GM23338 (cell line): ENCODE results near the gene DUSP7.

Experiments used
- CREB1 ChIP-seq: fragments of 250-450 bp; sonication (Bioruptor Pico); IDR thresholded peaks from 2 replicates; pipeline ENCODE4 v1.5.0; 2020; ENCODE audit warnings: low read depth, mild to moderate bottlenecking, moderate library complexity
- NANOG ChIP-seq: IDR thresholded peaks from 2 replicates; pipeline ENCODE4 v1.6.1; 2016; ENCODE audit warnings: antibody characterized with exemption, borderline replicate concordance
- TF ChIP-seq, protein P1 (sequence below), 2 experiments: fragments of 200-600 bp in 1 of 2; sonication (generic) in 1 of 2; conservative IDR thresholded peaks; 2 replicates each; pipeline versions ENCODE4 v1.5.1 to v1.6.1; 2016 to 2017; ENCODE audit warnings: antibody characterized with exemption in 2 of 2, low read depth in 2 of 2, mild to moderate bottlenecking in 2 of 2, moderate library complexity in 1 of 2
- TF ChIP-seq, protein P2 (sequence below): IDR thresholded peaks from one replicate; pipeline ENCODE4 v1.6.1; 2018; ENCODE audit warnings: antibody characterized with exemption; ENCODE audit not compliant: unreplicated experiment

DNA sequence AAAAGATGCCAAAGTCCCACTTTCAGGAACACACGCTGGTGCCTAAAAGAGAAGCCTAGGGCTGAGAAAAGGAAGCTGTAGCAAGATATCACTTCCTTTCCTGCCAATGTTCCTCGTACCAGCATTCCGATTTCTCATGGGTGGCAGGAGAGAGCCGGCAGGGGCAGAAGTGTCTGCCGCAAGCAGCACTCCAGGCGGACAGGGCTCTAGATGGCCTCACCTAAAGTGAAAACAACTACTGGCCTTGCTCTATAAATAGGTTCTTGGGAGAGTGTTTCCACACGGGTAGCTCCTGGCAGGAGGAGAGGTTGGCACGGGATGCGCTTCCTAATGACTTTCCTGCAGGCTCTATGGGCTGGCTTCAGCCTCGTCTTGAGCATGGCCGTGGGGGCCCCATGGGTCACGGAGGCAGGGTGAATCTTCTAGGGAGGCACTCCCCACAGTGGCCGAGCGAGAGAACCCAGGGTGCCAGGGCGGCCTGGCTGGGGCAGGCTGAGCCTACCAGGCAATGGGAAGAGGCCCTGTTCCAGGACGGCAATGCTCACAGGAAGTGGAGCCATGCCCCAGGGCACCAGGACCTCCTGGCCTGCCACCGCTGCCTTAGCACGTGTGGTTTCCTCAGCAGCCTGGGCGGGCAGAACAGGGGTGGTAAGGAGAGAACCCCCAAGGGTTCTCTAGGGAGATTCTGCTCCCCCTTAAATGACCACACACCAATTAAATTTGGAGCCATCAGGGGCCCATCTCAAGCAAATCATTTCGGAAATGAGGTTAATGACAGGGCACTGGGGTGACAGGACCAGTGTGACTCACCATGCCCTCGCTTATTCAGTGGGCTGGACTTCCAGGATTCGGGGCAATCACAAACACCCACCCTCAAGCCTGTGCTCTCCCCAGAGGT, 14.6 kb upstream of the DUSP7 start:
- TF ChIP-seq, protein P1, sequence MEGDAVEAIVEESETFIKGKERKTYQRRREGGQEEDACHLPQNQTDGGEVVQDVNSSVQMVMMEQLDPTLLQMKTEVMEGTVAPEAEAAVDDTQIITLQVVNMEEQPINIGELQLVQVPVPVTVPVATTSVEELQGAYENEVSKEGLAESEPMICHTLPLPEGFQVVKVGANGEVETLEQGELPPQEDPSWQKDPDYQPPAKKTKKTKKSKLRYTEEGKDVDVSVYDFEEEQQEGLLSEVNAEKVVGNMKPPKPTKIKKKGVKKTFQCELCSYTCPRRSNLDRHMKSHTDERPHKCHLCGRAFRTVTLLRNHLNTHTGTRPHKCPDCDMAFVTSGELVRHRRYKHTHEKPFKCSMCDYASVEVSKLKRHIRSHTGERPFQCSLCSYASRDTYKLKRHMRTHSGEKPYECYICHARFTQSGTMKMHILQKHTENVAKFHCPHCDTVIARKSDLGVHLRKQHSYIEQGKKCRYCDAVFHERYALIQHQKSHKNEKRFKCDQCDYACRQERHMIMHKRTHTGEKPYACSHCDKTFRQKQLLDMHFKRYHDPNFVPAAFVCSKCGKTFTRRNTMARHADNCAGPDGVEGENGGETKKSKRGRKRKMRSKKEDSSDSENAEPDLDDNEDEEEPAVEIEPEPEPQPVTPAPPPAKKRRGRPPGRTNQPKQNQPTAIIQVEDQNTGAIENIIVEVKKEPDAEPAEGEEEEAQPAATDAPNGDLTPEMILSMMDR (conservative IDR thresholded peaks at IDR 0.05; ENCODE audit: low read depth in 2 of 2) = no peak
- TF ChIP-seq, protein P2, sequence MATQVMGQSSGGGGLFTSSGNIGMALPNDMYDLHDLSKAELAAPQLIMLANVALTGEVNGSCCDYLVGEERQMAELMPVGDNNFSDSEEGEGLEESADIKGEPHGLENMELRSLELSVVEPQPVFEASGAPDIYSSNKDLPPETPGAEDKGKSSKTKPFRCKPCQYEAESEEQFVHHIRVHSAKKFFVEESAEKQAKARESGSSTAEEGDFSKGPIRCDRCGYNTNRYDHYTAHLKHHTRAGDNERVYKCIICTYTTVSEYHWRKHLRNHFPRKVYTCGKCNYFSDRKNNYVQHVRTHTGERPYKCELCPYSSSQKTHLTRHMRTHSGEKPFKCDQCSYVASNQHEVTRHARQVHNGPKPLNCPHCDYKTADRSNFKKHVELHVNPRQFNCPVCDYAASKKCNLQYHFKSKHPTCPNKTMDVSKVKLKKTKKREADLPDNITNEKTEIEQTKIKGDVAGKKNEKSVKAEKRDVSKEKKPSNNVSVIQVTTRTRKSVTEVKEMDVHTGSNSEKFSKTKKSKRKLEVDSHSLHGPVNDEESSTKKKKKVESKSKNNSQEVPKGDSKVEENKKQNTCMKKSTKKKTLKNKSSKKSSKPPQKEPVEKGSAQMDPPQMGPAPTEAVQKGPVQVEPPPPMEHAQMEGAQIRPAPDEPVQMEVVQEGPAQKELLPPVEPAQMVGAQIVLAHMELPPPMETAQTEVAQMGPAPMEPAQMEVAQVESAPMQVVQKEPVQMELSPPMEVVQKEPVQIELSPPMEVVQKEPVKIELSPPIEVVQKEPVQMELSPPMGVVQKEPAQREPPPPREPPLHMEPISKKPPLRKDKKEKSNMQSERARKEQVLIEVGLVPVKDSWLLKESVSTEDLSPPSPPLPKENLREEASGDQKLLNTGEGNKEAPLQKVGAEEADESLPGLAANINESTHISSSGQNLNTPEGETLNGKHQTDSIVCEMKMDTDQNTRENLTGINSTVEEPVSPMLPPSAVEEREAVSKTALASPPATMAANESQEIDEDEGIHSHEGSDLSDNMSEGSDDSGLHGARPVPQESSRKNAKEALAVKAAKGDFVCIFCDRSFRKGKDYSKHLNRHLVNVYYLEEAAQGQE = no peak
- TF ChIP-seq NANOG = no peak
- no peak for TF ChIP-seq CREB1 (CRISPR knock-in tag)
